ENCODE data around the gene FGF1.

FGF1 gene

DNA sequence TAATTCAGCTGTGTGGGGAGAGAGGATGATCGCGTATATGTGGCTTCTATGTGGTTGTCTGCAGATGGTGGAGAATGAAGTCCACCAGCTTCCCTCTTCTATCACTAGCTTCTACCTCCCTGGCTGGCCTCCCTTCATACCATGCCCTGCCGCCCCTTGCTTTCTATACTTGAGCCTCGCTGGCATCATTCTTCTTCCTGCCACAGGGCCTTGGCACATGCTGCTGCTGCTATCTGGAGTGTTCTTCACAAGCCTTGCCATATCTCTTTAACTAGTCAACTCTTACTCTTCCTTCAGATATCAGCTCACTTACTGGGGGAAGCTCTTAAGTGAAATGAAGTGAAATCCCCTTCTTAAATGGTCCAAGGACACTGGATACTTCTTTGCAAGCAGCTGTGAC is 100.4 kb downstream of the FGF1 start:
- H3K4me3 ChIP-seq (ENCODE audit: low read length) = no peak overlapping the region
- no peak for DNase-seq (ENCODE audit: low read depth)
- TF ChIP-seq, protein P1, sequence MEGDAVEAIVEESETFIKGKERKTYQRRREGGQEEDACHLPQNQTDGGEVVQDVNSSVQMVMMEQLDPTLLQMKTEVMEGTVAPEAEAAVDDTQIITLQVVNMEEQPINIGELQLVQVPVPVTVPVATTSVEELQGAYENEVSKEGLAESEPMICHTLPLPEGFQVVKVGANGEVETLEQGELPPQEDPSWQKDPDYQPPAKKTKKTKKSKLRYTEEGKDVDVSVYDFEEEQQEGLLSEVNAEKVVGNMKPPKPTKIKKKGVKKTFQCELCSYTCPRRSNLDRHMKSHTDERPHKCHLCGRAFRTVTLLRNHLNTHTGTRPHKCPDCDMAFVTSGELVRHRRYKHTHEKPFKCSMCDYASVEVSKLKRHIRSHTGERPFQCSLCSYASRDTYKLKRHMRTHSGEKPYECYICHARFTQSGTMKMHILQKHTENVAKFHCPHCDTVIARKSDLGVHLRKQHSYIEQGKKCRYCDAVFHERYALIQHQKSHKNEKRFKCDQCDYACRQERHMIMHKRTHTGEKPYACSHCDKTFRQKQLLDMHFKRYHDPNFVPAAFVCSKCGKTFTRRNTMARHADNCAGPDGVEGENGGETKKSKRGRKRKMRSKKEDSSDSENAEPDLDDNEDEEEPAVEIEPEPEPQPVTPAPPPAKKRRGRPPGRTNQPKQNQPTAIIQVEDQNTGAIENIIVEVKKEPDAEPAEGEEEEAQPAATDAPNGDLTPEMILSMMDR (IDR thresholded peaks at IDR 0.05; ENCODE audit: insufficient read depth, low read depth, low read length, missing control alignments) = no peak

DNA sequence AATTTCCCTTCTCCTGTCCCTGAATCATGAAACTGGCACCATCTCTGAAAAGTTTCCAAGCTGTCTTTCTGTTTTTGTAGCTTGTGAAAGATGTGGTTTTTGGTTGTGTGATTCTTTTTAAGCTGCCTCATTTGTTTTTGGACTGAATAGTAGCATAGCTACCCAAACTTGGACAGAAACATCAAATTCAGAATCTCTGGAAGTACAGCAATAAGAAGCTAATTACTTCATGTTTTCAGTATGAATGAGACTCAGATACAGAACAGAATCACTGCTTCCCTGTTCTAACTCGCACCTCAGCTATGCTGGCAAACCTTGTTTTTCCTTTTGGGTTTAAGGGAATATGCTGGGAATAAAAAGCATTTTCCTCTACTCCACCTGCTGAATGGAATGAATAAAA is 101.0 kb downstream of the FGF1 start:
- DNase-seq (ENCODE audit: low read depth) = no peak
- no peak overlapping the region for H3K4me3 ChIP-seq (ENCODE audit: low read length)
- TF ChIP-seq, protein P1 (IDR thresholded peaks at IDR 0.05; ENCODE audit: insufficient read depth, low read depth, low read length, missing control alignments) = no peak

DNA sequence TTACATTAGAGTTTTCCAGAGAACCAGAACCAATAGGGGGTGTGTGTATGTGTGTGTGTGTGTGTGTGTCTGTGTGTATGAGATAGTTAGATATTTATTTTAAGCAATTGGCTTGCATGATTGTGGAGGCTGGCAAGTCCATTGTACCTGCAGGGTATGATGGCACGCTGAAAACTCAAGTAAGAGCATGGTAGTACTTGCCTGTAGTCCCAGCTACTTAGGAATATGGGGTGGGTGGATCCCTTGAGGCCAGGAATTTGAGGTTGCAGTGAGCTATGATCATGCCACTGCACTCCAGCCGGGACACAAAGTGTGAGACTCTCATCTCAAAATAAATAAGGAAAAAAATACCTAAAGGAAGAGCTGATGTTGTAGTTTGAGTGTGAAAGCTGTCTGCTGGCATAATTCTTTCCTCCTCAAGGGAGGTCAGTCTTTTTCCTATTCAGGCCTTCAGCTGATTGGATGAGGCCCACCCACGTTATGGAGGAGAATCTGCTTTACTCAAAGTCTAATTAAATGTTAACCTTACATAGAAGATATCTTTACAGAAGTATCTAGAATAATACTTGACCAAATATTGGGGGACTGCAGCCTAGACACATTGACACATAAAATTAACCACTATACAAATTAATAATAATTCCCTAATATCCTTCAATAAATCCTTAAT is 107.6 kb downstream of the FGF1 start:
- TF ChIP-seq, protein P1 (IDR thresholded peaks at IDR 0.05; ENCODE audit: insufficient read depth, low read depth, low read length, missing control alignments) = no peak
- H3K4me3 ChIP-seq (ENCODE audit: low read length) = no peak overlapping the region
- peak; percentile 54 for DNase-seq (ENCODE audit: low read depth)

DNA sequence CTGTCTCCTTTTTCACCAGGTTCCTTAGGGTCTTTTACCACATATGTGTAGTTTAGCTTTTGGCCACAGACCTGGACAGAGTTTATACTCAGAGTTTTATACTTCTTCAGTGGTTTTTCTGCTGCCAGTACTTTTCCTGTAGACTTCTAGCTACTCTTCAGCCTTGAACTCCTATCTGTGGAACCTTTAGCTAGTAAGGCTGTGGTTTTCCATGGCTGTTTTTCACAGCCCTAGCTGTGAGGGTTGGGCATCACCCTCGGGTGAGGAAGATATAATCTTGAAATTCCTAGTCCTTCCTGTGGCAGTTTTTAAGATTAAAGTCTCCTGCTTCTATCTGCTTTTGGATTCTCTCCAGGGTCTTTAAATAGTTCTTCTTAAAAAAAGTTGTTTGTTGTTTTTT is 109.1 kb downstream of the FGF1 start:
- TF ChIP-seq, protein P1 (IDR thresholded peaks at IDR 0.05; ENCODE audit: insufficient read depth, low read depth, low read length, missing control alignments) = no peak
- no peak overlapping the region for H3K4me3 ChIP-seq (ENCODE audit: low read length)
- no peak for DNase-seq (ENCODE audit: low read depth)

DNA sequence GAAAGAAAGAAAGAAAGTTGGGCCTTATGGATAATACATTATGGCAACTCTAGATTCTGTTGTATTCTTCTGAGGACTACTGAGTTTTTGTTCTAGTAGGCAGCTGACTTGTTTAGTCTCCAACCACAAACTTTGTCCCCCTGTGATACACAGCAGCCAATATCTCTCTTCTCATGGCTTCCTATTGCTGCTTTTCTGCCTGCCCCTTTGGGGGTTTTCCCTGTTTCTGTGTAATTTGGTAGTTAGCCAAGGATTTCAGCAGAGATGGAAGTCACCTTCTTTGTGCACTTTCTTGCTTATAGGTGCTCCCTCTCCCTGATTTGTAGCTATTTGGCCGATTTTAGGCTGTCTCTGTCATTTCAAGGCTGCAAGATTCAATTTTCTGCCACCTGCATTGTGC is 109.6 kb downstream of the FGF1 start:
- TF ChIP-seq, protein P1 (IDR thresholded peaks at IDR 0.05; ENCODE audit: insufficient read depth, low read depth, low read length, missing control alignments) = no peak
- DNase-seq (ENCODE audit: low read depth) = peak; percentile 15
- no peak overlapping the region for H3K4me3 ChIP-seq (ENCODE audit: low read length)

DNA sequence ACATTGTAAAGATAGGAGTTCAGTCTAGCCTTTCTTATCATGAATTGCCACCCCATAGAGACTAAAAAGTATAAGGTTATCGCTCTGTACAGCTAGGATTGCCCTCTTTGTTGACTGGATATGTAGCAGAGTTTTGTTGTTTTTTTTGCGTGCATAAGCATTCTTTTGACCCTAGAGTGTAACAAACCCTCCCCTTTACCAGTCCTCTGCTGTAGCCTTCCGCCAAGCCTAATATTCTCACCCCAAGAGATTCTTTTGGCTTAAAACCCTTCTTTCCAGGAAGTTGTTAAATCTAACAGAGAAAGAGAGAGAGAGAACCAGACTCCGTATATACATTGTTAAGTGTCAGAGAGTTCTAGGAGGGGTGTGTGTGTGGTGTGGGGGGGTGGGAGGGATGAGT is 113.9 kb downstream of the FGF1 start:
- H3K4me3 ChIP-seq (ENCODE audit: low read length) = no peak overlapping the region
- DNase-seq (ENCODE audit: low read depth) = no peak
- TF ChIP-seq, protein P1 (IDR thresholded peaks at IDR 0.05; ENCODE audit: insufficient read depth, low read depth, low read length, missing control alignments) = no peak

DNA sequence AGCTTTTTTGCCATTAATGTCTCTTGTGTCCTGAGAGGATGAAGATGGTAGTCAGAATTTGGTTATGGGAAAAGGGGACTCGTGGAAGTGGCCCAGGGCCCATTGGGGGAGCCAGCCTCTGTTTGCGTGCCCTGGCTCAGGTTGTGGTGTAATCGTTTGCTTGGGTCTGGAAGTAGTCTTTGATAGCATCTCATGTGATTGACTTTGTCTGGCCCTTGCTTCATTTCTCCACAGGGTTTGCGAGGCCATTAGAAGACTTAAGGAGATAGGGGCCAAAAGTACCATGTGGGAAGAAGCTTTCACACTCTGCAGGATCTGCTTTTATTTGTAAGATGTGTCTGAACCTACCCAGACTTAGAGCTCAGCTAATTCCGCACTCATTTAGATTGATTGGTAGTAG is 114.5 kb downstream of the FGF1 start:
- TF ChIP-seq, protein P1 (IDR thresholded peaks at IDR 0.05; ENCODE audit: insufficient read depth, low read depth, low read length, missing control alignments) = no peak
- H3K4me3 ChIP-seq (ENCODE audit: low read length) = no peak overlapping the region
- no peak for DNase-seq (ENCODE audit: low read depth)

Data from epithelial cell of esophagus (primary cell).